Subcutaneous abdominal adipose tissue (tissue), 5 donors: ENCODE measurements around the gene ADCY1.

Experiments used
- H3K27ac ChIP-seq: one replicate; pipeline ENCODE4 v1.7.0; 2013; ENCODE audit warnings: low read depth, mild to moderate bottlenecking, inconsistent platforms, low read length, moderate library complexity
- H3K27me3 ChIP-seq, 5 donors: one replicate each; pipeline ENCODE4 v1.7.0; 2013; ENCODE audit warnings: low read length in 5 of 5, inconsistent platforms in 1 of 5; ENCODE audit not compliant: control insufficient read depth in 5 of 5, insufficient read depth in 4 of 5
- H3K36me3 ChIP-seq, 5 donors: one replicate each; pipeline ENCODE4 v1.7.0; 2013; ENCODE audit warnings: low read length in 5 of 5; ENCODE audit not compliant: control insufficient read depth in 5 of 5, insufficient read depth in 5 of 5
- H3K4me1 ChIP-seq, 5 donors: one replicate each; pipeline ENCODE4 v1.7.0; 2013; ENCODE audit warnings: low read length in 5 of 5, mild to moderate bottlenecking in 3 of 5, moderate library complexity in 1 of 5; ENCODE audit not compliant: control insufficient read depth in 5 of 5, insufficient read depth in 5 of 5
- H3K4me3 ChIP-seq, 5 donors: one replicate each; pipeline ENCODE4 v1.7.0; 2013; ENCODE audit warnings: low read length in 5 of 5, low read depth in 1 of 5
- H3K9ac ChIP-seq, 5 donors: one replicate each; pipeline ENCODE4 v1.7.0; 2013; ENCODE audit warnings: low read length in 5 of 5, mild to moderate bottlenecking in 4 of 5, moderate library complexity in 3 of 5
- H3K9me3 ChIP-seq, 5 donors: one replicate each; pipeline ENCODE4 v1.7.0; 2013; ENCODE audit warnings: low read length in 5 of 5; ENCODE audit not compliant: control insufficient read depth in 5 of 5
- donor health status: healthy.
- donor health status: healthy.
- donor health status: healthy.
- donor health status: healthy.
- donor health status: healthy.

The ADCY1 gene

DNA sequence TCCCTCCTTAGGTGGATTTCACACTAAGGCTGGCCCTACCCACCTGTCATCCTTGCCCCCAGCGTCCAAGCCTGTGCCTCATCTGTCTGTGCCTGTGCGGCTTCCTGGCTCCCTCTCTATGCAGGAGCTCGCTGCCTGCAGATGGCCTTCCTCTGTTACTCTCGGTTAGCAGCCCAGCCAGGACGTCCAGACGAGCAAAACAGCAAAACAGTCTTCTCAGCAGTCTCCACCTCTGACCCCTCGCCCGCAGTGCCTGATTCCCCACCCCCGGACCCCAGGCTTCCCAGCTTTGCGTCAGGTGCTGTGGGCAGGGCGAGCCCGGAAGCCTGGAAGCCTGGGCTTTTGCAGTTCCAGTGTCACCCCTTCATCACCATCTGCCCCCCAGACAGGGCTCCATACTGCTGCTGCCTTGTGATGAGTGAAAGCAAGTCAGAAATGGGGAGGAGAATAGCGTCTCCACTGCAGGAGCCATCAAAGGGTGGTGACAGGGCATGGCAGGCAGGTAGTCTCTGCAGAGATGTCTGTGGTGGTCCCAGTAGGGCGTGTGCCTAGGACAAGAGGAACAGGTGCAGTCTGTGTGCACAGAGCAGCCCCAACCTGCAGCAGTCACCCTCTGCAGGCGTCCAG is 88.5 kb downstream of the ADCY1 start:
- Histone ChIP-seq H3K36me3 (peaks cover 0 to 3% (median 0%) of the 10 kb centered on the region in 5 donors), H3K9ac (no peak overlapping the region), H3K4me1 (no peaks in the 10 kb centered on the region), H3K9me3 (peaks cover 0 to 5% (median 0%) of the 10 kb centered on the region in 5 donors), H3K27me3 (no peaks in the 10 kb centered on the region), H3K4me3 (no peak overlapping the region), H3K27ac (no peak overlapping the region)

DNA sequence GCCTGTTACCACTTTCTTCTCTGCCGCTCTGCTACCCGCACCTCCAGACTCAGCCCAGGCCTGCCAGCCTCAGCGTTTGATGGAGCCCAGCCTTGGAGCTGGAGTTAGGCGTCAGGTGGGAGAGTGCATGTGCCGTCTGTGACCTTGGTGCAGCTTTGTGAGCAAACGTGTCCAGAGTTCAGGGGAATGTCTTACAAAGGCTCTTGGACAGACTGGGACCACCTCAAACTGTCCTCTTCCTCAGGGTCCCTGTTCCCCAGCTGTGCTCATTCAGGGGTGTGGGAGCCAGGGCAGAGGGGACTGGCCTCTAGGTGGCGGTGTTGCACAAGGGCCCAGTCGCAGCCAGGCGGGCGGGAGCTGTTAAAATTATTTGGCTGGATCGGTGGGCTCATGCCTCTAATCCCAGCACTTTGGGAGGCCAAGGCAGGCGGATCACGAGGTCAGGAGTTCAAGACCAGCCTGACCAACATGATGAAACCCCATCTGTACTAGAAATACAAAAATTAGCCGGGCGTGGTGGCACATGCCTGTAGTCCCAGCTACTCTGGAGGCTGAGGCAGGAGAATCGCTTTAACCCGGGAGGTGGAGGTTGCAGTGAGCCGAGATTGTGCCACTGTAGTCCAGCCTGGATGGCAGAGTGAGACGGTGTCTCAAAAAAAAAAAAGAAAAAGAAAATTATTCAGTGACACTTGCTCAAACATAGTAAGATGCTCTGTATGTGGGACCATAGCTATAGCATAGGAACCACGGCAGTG is 89.2 kb downstream of the ADCY1 start:
- Histone ChIP-seq H3K27me3 (no peaks in the 10 kb centered on the region), H3K4me3 (no peak overlapping the region), H3K9me3 (peaks cover 0 to 5% (median 0%) of the 10 kb centered on the region in 5 donors), H3K36me3 (peaks cover 0 to 3% (median 0%) of the 10 kb centered on the region in 5 donors), H3K4me1 (no peaks in the 10 kb centered on the region), H3K27ac (no peak overlapping the region), H3K9ac (no peak overlapping the region)

DNA sequence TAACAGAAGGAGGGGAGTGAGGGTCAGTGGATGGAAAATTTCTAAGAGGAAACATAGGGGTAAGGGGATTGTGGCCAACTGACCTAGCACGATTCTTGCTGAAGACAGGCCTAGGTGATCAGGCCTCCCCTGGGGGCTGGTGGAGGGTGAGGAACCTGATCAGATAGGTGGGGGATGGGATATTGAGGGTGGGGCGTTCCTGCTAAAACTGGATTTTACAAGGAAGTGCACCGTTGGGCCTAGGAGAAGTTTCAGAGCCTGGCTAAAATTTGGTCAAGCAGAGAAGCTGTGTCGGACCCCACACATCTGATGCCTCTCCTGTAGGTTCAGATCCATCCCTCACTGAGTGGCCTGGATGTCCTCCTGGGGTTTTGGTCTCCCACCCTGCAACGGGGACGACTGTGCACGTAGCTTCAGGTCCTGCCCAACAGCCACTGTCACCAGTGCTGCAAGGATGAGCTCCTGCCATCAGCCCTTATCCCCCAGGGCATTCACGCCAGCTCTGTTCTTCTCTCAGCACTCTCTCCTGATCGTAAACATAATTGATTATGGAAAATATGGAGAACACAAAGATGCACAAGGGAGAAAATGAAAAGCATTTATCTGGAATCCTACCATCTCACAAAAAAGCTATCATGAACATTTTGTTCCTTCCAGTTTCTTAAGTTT is 89.9 kb downstream of the ADCY1 start:
- Histone ChIP-seq H3K36me3 (peaks cover 0 to 3% (median 0%) of the 10 kb centered on the region in 5 donors), H3K4me1 (no peaks in the 10 kb centered on the region), H3K9me3 (peaks cover 0 to 5% (median 0%) of the 10 kb centered on the region in 5 donors), H3K9ac (no peak overlapping the region), H3K27ac (no peak overlapping the region), H3K27me3 (no peaks in the 10 kb centered on the region), H3K4me3 (no peak overlapping the region)

DNA sequence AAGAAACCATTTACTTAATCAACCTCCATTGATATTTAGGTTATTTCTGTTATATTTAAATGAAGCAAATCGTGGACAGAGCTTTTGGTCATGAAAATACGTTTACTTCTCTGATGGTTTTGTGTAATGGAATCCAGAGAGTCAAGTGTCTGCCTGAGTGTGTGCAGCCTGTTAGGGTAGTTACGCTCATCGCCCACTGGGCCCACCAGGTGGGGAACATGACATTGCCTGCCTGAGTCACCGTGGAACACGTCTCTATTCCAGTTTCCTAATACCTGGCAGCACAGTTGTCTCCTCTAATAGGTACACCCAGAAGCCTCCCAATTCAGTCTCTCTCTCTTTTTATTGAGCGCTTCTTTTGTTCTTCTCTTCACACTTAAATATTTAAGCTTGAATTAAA is 91.0 kb downstream of the ADCY1 start:
- Histone ChIP-seq H3K9ac (no peak overlapping the region), H3K27ac (no peak overlapping the region)

DNA sequence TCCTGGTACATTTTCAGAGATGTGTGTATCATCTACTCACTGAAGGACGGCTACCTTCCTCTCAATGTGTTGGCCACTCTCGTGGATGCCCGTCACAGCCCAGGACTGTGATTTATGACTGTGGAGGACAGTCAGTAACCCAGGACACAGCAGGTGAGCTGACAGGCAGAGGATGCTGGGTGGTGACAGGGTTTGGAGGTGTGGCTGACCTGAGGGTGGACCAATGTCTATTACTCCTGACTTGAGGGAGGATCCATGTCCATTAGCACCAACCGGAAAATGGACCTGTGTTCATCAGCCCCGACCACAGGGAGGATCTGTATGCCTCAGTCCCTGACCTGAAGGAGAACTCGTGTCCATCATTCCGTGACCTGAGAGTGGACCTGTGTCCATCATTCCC is 96.1 kb downstream of the ADCY1 start:
- no peaks in the 10 kb centered on the region for H3K4me1 ChIP-seq
- H3K9me3 ChIP-seq: peaks cover 0 to 3% (median 2%) of the 10 kb centered on the region in 5 donors
- H3K27ac ChIP-seq: no peak overlapping the region
- no peaks in the 10 kb centered on the region for H3K27me3 ChIP-seq
- H3K4me3 ChIP-seq: no peak overlapping the region
- H3K36me3 ChIP-seq: no peaks in the 10 kb centered on the region
- no peak overlapping the region for H3K9ac ChIP-seq

More for the DNA sequence above, 91.0 kb downstream of the ADCY1 start:
- Histone ChIP-seq H3K27me3 (no peaks in the 10 kb centered on the region), H3K4me3 (no peak overlapping the region), H3K9me3 (peaks cover 0 to 5% (median 0%) of the 10 kb centered on the region in 5 donors), H3K4me1 (no peaks in the 10 kb centered on the region), H3K36me3 (peaks cover 0 to 3% (median 0%) of the 10 kb centered on the region in 5 donors)

DNA sequence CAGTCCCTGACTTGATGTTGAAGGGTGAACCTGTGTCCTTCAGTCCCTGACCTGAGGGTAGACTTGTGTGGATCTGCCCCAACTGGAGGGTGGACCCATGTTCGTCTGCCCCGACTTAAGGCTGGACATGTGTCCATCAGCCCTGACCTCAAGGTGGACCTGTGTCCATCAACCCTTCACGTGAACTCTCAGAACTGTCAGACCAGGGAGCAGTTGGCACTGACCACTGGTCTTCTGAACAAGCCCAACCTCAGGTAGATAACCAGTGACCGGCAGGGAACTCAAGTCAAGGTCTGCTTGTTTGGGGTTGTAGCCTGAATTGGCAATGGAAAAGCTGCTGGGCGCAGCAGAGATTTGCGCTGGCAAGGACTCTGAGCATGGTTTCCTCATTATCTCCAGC is 96.5 kb downstream of the ADCY1 start:
- no peak overlapping the region for H3K4me3 ChIP-seq
- peaks cover 0 to 3% (median 2%) of the 10 kb centered on the region in 5 donors for H3K9me3 ChIP-seq
- H3K27ac ChIP-seq: no peak overlapping the region
- no peaks in the 10 kb centered on the region for H3K36me3 ChIP-seq
- no peaks in the 10 kb centered on the region for H3K4me1 ChIP-seq
- no peak overlapping the region for H3K9ac ChIP-seq
- H3K27me3 ChIP-seq: no peaks in the 10 kb centered on the region

DNA sequence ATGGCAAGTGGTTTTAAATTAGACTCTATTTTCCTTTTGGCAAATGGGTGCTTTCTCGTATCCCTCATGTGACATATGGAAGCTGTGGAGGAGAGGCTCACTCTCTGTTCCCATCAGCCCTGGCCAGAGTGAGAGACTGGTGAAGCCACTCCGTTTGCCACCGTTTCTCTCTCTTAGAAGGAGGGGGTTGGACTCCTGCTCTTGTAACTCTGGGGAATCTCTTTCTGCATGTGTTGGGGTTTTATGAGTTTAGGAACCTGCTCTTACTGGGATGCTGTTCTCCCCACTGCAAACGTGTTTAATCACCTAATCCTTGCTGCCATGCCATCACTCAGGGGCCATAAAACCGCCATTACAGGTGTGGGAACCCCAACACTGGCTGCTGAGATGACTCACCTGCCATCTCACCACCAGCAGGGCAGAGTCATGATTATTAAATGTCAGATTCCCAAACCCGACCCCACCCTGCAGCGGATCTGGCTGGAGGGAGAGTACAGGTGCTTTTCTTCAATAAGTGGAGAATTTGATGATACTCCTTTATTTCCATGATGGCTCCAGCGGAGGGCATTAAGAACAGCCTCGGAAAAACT is 103.2 kb downstream of the ADCY1 start:
- peaks cover 0 to 2% (median 2%) of the 10 kb centered on the region in 5 donors for H3K9me3 ChIP-seq
- no peaks in the 10 kb centered on the region for H3K27me3 ChIP-seq
- no peaks in the 10 kb centered on the region for H3K4me1 ChIP-seq
- H3K27ac ChIP-seq: no peak overlapping the region
- H3K9ac ChIP-seq: no peak overlapping the region
- H3K36me3 ChIP-seq: peaks cover 0 to 3% (median 0%) of the 10 kb centered on the region in 5 donors
- H3K4me3 ChIP-seq: no peak overlapping the region

DNA sequence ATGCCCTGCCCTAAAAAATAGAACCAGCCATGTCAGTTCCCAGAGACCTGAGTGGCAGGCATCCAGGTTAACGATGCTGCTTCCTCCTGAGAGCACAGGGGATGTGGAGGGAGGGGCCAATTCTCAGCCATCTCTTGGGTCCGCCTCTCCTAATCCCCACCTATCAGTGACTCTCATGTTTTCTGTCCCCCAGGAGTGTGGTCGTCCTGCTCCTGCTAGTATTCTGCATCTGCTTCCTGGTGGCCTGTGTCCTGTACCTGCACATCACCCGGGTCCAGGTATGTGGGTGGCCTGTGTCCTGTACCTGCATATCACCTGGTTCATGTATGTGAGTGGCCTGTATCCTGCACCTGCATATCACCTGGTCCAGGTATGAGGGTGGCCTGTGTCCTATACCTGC is 105.3 kb downstream of the ADCY1 start:
- Histone ChIP-seq H3K4me1 (no peaks in the 10 kb centered on the region), H3K27me3 (no peaks in the 10 kb centered on the region), H3K4me3 (no peak overlapping the region), H3K36me3 (peaks cover 0 to 3% (median 0%) of the 10 kb centered on the region in 5 donors), H3K9ac (no peak overlapping the region), H3K27ac (no peak overlapping the region), H3K9me3 (no peaks in the 10 kb centered on the region)

DNA sequence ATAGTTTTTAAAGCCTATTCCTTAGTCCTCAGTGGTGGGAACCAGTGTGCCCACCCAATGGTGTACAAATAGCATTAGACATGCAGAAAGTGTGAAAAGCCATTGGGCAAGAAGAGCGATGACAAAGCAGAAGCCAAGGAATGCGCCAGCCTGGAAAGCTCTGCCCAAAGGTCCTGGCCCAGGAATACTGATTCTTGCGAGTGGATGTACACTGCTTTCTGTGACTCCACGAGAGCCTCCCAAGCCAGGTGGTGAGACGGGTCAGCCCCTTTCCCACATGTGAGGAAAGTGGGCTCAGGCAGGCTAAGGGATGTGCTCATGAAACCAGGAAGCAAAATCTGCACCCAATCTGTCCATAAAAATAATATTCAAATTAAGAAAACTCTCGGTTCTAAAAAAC is 106.6 kb downstream of the ADCY1 start:
- H3K36me3 ChIP-seq: peaks cover 0 to 3% (median 0%) of the 10 kb centered on the region in 5 donors
- no peaks in the 10 kb centered on the region for H3K9me3 ChIP-seq
- H3K4me3 ChIP-seq: no peak overlapping the region
- H3K27ac ChIP-seq: no peak overlapping the region
- H3K4me1 ChIP-seq: peaks cover 0 to 13% (median 1%) of the 10 kb centered on the region in 5 donors
- H3K9ac ChIP-seq: no peak overlapping the region
- H3K27me3 ChIP-seq: no peaks in the 10 kb centered on the region
